Erythroblast (primary cell): ENCODE results near the gene NOS3.
A peak's percentile ranks its signal among the peaks of the same experiment; 100 is the strongest.

ENCODE experiments used
- DNase-seq, 2 experiments: peaks; one replicate each; lab custom pipeline; 2025; lab: John Stamatoyannopoulos, UW
- GATA1 ChIP-seq: IDR thresholded peaks from 2 replicates; pipeline ENCODE4 v1.6.1; 2011; ENCODE audit warnings: low read depth, mild to moderate bottlenecking, control low read depth, low read length, moderate library complexity
- POLR2A ChIP-seq: IDR thresholded peaks from 2 replicates; pipeline ENCODE4 v1.6.1; 2011; ENCODE audit warnings: mild to moderate bottlenecking, low read length

The NOS3 gene

GRCh38 chr7:150956395-150957132 lies 34.3 kb upstream of the NOS3 start:
- TF ChIP-seq GATA1 (no peak), POLR2A (no peak)
- DNase-seq: peak in 1 of 2 experiments; percentile 55

GRCh38 chr7:150957133-150958020 lies 33.4 kb upstream of the NOS3 start:
- no peak for DNase-seq
- TF ChIP-seq GATA1 (no peak), POLR2A (no peak)

GRCh38 chr7:150958062-150958552 lies 32.7 kb upstream of the NOS3 start:
- no peak for TF ChIP-seq GATA1
- no peak for TF ChIP-seq POLR2A
- DNase-seq: peak in 1 of 2 experiments; percentile 50

- TF ChIP-seq POLR2A: peak; percentile 40
- TF ChIP-seq GATA1: no peak
- peak; percentile 52 to 63 for DNase-seq
Observed at GRCh38 chr7:150958597-150958996, 32.2 kb upstream of the NOS3 start.

GRCh38 chr7:150959081-150959480 lies 31.7 kb upstream of the NOS3 start:
- DNase-seq: peak in 1 of 2 experiments; percentile 52
- no peak for TF ChIP-seq GATA1
- TF ChIP-seq POLR2A: no peak

- TF ChIP-seq POLR2A: peak; percentile 86
- peak; percentile 99 for TF ChIP-seq GATA1
- peak; percentile 94 to 99 for DNase-seq
Observed at GRCh38 chr7:150959739-150960734, 30.8 kb upstream of the NOS3 start.

GRCh38 chr7:150961510-150962289 lies 29.1 kb upstream of the NOS3 start:
- TF ChIP-seq GATA1 (no peak), POLR2A (no peak)

GRCh38 chr7:150962290-150962552 lies 28.6 kb upstream of the NOS3 start:
- no peak for DNase-seq
- TF ChIP-seq GATA1 (no peak), POLR2A (no peak)

More at GRCh38 chr7:150961510-150962289, 29.1 kb upstream of the NOS3 start:
- peak; percentile 48 to 53 for DNase-seq

- DNase-seq: peak; percentile 84 to 85
- TF ChIP-seq POLR2A (peak; percentile 61), GATA1 (no peak)
Observed at GRCh38 chr7:150962553-150963399, 28.0 kb upstream of the NOS3 start.

- peak in 1 of 2 experiments; percentile 42 for DNase-seq
- TF ChIP-seq GATA1 (no peak), POLR2A (no peak)
Observed at GRCh38 chr7:150963707-150964559, 26.9 kb upstream of the NOS3 start.
